HG03432 (cell line): ENCODE results near the gene SLC44A1.

Experiments used
- ATAC-seq: cut with Tn5 transposase; IDR thresholded peaks from one replicate; pipeline ENCODE4 v1.9.1; 2021; ENCODE audit warnings: mild to moderate bottlenecking, moderate library complexity; ENCODE audit not compliant: unreplicated experiment

SLC44A1 gene

DNA sequence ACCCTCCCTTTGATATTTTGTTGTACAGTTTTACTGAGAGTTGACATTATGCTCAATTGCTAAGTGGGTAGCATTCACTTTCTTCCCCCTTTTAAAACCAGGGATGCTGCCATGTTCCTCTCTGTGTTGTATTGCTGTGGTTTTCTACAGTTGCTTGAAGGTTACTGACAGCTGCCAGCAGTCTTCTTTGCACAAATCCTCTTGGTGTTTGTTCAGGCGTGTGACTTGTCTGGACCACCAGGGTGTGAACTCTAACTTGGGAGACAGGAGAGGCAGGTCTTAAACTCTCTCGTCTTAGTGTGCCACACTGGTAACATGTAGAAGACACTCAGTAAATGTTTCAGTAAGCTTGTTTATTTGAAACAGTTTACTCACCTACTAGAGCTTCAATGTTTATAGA is 25.1 kb downstream of the SLC44A1 start:
- no peak for ATAC-seq

DNA sequence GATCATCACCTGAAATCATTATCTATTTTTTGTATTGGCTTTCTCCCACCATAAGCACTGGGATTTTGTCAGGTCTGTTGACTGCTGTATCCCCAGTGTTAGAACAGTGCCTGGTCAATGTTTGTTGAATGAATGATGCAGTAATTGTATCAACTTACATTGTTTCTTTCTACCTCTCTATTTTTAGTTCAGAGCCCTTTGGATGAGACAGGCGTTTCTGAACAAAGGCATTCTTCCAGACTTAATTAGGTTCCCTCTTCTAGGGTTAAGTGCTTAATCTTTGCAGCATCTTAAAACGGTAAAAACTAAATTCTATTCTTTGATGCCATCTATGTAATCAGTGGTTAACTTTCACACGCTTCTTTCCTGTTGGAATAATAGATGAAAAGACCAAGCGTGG is 26.3 kb downstream of the SLC44A1 start:
- no peak for ATAC-seq

DNA sequence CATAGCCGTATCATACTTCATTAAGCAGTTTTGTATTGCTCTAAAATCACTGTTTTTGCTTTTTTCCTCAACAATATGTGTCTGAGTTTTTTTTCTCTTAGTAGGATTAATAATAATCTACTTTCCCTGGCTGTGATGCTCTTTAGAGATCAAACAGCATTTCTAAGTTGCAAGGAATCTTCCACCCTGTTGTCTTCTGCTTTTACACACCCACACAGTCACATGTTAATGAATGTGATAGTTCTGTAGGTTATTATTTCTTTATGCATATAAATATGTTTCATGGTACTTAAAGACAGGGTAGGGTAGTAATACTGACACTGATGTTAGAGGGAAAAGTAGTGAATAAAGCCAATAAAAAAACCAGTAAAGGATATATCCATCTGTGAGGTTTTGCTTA is 29.3 kb downstream of the SLC44A1 start:
- ATAC-seq = no peak

DNA sequence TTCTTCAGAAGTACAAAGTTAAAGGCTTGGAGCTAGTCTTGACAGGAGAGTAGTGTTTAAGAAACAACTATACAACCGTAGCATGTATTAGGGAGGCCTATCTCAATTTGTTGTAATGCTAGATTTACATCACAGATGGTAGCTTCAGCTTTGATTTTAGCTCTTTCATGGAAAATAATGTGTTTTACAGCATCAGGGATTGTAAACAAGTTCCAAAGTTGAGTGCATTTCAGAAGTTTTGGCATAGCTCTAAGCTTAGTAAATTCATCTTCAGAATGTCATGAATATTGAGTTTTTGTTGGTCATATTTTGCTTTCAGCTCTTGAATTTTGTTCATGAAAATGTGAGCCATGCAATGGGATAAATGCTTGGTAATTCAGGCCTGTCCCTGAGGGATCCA is 30.7 kb downstream of the SLC44A1 start:
- no peak for ATAC-seq

DNA sequence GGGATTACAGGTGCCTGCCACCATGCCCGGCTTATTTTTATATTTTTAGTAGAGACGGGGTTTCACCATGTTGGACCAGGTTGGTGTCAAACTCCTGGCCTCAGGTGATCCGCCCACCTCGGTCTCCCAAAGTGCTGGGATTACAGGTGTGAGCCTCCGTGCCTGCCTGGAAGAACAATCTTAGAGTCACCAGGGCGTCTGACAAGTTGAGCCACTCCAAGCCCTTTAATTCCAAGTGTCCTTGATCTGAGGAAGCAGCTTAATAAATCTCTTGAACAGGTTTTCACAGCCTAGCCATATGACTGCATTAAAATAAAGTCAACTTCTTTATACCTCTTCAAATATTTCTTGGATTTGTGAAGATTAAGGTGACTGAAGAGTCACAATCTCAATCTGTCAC is 31.5 kb downstream of the SLC44A1 start:
- ATAC-seq = no peak

DNA sequence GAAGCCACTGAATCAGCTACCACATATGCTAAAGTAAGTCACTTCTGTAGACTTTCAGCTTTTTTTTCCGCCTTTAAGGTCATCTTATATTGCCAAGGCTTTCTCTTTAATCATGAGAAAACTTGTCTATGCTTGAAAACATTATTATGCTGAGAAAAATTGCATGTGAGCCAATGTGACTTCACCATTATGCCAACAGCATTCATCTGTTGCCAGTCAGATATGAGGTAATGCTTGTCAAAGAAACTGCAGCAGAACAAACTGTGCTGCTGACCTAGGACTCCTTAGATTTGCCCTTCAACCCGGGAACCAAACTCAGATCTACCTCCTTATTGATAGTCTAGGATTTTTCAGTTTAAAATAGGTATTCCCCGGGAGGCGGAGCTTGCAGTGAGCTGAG is 34.3 kb downstream of the SLC44A1 start:
- no peak for ATAC-seq

DNA sequence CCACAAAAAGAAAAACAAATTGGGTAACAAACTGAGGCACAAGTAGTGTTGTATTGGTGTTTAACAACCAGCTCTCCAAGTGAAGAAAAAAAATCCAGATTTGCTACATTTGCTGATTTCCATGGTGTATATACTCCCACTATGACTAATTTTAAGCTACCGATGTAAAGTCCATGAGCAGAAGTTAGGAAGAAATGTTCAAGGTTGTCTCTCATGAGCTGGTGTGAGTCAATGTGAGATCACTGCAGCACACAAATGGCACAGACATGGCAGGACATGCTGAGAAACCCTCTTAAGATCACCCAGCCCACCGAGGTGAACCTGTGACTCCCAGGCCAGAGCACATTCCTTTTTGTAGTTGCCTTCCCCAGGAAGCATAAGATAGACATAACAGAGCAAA is 36.2 kb downstream of the SLC44A1 start:
- no peak for ATAC-seq

DNA sequence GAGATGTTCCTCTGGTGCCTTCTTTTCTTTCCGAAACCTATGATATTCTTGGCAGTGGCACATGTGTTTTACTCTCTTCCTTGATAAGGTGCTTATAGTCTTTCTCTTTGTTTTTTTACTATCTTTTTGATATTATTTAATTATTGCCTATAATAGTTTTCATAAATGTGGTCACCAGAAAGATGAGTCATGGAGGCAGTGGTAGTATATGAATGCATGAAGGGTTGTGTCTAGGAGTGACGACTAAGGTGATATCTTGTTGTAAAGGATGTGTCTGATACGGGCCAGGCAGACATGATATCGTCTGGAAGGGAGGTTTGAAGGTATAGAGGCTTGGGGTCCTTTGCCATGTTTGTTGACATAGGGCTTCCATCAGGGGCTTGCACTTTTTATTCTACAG is 36.8 kb downstream of the SLC44A1 start:
- ATAC-seq = no peak

DNA sequence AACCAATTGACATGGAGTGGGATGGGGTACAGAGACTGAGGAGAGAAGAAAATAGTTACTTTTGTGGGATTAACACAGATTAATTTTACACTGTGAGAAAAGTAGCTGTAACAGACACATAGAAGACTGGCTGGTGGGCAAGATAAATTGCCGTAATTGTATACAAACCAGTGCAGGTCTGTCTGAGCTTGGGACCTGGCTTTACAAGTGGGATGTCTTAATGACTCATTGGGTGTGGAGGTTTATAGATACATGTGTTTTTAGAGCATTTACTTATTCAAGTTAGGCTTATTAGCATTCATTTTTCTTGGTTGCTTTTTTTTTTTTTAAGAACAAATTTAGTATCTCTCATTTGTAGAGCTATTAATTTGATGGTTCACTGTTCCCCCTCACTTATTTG is 37.5 kb downstream of the SLC44A1 start:
- ATAC-seq = no peak

DNA sequence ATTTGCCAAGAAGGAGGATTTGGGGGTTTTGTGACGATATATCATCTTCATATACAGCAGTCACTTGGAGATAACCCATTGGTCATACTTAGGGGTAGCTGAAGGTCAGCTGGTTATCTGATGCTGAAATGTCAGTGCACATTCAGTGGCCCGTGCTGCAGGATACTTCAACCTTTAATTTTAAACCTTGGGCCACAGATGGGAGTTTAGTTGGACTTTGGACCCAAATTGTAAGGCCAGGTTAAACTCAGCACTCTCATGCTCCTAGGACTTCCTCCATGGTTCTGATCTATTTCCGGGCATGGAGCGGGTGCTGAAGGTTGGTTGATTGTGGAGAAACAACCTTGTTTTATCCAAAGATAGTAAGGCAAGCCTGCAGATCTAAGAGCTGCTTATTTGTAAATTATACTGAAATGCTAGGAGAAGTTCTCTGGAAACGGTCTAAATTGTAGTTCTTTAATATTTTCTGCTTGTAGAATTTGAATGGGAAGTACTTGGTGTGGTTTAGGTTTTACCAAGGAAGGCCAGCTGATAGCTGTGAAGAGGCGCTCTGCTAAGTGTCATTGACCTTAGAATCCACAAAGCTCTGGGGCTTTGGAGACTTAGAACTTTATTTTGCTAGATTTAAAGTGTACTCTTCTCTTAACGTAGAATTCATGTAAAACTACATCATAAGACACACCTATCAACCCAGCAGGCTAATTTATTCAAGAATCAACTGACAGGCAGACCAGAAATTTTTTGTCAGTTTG is 38.6 kb downstream of the SLC44A1 start:
- no peak for ATAC-seq

DNA sequence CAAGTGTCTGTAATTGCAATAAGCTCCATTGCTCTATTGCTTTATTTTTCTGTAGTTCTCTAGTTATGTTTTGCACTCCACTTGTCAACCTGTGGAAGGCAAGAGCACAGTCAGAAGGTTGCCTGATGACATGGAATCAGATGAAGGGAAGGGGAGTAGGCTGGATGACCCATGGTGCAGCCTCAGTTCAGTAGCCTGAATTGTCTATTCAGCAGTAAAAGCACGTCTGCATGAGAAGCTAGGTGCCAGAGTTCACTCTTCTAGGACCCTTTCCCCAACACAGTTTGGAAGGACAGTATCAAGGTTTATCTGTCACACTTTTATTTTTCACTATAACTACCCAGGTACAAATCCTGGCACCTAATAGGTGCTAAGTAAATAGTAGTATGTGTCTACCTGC is 39.3 kb downstream of the SLC44A1 start:
- no peak for ATAC-seq

DNA sequence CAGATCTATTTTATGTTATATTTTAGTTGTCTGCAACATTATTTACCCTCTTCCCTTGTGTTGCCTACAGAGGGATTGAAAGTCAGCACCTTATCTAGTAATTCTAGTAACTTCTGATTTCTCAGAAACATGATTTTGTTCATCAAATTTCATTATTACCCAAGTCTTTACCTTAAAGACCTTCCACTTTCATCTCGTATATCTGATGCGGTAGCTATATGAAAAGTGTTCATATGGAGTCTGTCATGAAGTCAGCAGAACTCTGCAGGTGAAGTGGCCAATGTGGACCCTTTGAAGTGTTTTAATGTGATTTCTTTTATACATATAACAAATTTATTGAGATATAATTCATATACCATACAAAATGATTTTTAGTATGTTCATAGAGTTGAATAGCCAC is 40.0 kb downstream of the SLC44A1 start:
- ATAC-seq = no peak

DNA sequence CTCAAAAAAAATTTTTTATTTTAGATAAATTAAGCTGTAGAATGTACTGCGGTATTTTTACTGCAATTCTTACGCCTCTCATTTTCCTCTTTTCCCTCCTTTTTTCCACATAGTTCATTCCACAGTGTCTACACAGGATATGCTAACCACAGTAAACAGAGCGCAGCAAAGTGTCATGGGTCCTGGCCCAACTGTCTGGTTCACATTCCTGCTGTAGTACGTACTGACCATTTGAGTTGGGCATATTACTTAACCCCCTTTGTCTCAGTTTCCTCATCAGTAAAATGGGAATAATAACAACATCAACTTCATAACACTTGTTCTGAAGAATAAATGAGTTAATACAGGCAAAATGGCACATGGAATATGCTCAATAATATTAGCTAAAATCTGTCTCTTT is 41.6 kb downstream of the SLC44A1 start:
- ATAC-seq = no peak

DNA sequence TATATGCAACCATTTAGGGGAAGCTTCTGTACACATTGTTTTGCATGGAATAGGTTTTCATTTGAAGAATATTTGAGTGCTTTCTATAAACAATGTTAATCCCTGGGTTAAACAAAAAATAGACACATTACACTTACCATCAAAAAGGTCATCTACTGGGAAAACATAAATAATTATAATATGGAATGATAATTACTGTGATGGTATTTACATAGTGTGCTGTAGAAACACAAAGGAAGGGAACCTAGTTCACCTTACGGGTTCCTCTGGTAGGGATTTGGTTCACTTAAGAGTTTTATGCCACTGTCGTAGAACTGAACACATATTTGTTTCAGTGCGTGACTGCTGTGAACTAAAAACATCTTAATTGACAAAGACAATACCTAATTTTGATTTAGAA is 44.9 kb downstream of the SLC44A1 start:
- ATAC-seq = no peak

DNA sequence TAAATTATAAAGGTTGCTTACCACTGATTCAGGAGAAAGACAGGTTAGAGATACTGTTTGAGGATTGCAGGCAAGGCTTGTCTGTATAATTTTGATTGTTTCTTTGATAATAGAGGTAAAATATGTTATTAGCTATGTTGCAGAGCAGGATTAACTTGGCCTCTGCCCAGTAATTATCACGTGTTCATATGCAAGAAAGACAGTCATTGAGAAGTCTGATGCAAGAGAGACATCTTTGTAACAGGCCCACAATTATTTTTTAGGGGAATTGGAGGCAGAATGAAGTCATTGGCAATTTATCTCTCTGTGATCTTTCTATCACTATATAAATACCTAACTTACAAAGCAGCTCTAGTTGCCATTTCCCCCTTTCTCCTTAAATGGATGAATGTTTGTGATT is 46.0 kb downstream of the SLC44A1 start:
- ATAC-seq = no peak

DNA sequence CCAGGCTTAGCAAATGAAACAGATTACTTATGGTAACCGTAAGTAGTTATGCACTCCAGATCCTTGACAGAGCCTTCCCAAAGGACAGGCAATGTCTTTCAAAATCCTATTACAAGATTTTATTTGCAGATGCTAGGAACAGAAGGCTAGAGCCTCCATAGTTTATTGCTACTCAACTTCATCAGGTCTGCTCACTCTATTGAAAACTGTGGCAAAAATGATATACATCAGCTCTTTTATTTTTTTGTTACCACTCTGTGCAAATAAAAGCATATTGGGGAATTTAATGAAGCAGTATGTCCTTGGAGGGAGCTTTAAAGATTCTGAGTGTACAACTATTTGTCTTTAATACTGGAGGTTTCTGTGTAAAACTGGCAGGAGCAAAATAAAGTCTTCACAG is 46.5 kb downstream of the SLC44A1 start:
- no peak for ATAC-seq

DNA sequence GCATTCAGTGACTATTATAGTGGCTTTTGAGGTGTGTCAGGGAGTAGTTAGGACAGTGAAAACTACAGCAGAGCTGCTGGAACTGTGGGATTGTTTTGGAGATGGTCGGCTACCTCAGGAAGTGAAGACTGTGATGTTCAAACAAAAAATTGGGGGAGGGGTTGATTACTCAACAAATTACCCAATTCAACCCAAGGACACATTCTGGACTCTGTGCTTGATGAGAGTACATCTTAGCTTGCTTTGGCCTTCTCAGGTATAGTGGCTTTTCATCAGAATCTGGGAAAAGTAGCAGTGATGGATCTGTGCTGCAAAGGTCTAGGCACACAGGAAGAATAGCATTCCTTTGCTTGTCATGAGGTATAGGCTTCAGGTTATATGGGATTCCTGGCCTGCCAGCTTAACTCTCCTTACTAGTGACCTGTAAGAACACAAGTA is 47.0 kb downstream of the SLC44A1 start:
- no peak for ATAC-seq

DNA sequence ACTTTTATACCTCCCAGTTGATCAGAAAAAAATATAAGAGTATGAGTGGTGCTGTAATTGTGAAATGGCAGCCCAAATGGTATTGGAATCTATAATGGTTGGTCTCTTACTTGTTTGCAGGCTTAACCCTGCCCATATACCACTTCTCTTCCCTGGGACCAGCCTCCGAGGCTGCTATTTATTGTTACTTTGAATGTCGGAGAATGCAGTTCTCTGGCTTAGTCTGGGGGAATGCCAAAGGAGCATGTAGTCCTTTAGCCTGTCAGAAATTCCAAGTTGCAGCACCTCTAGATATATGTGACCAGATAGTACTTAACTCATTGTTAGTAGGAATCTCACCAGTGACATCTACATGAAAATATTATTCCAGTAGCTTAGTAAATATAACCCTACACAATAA is 47.5 kb downstream of the SLC44A1 start:
- no peak for ATAC-seq

DNA sequence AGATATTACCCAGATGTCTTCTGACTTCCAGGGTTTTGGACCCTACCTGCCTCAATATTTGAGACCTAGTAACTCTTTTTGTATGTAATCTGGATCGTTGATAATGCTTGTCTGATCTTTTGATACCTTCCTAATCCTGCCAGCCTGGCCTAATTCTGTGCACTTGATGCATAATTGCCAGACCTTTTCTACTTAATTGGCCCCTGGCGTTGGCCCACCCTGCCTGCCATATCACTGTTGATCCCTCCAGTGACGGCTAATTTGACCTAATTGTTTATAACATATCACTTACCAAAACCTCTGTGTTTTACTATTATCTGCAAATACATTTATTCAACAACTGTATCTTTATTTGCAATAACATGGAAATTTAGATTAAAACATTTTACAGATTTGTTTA is 49.0 kb downstream of the SLC44A1 start:
- no peak for ATAC-seq

DNA sequence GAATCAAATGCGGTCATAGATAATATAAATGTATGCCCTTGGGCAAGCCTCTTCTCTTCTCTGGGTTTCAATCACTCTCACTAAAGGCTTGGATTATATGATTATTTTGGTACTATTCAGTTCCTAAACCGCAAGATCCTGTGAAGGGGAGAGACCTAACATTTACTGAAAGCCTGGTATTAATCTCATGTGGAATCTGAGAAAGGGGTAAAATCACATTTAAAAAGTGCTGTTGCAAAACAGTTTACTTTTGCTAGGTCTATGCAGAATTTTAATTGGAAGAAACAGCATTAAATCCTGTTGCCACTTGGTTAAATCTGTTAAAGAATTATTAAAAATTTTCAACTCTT is 50.7 kb downstream of the SLC44A1 start:
- ATAC-seq = no peak

DNA sequence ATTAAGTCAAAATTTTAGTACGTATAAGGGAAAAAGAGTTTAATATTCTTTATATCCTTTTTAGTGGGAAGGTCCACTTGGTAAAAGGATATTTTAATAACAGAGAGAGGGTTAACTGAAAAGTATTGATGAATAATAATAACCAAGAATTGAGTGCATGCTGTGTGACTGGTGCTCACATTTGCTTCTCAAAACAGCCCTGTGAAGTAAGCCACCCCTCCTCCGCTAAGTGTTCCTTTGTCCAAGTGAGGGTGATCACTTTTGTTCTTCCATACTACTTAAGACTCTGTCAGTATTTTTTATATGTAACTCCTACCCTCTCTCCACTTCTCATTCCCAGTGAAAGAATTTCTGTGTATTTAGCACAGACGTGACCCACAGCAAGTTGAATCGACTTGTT is 51.5 kb downstream of the SLC44A1 start:
- ATAC-seq = no peak

DNA sequence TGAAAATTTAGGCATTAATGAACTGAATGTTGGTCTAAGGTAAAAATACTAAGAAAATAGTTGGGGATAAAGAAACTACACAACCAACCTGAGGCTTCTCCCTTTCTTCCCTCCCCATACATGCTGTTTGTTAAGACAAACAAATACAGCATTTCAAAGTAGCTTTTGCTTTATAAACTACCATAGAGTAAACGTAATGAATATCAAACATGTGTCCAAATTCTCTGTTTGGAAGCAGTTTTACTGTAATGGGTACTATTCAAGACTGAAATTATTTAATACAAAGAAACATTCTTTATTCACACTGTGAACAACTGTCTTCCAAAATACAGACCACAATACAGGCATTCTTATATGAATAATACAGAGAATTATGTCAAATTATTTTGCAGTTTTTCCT is 52.0 kb downstream of the SLC44A1 start:
- no peak for ATAC-seq

DNA sequence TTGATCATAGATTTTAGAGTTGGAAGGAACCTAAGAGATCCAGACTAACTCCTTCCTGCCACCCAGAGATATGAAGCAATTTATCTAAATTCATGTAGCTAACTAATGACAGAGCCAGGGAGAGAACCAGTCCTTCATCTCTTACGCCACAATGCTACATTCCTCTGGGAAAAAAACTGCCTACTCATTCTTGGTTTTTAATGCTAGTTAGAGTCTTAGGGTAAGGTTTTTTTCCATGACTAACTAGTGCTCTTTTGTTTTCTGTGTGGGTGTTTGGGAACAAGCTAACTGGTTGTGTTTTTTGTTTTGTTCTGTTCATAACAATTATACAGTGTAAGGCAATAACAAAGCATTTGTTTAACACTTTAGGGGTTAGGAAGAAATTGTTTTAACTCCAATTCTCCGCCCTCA is 52.4 kb downstream of the SLC44A1 start:
- ATAC-seq = no peak
